K562 (cell line): ENCODE results near the gene TRIP10. TPM values are rescaled to one million over a fixed set of nuclear protein-coding genes. Genes with fewer than 3 reads are reported as not detected.

Experiments
- ETS1 ChIP-seq: conservative IDR thresholded peaks from 2 replicates; pipeline ENCODE4 v1.6.1; 2011; ENCODE audit warnings: low read depth, mild to moderate bottlenecking, low read length; ENCODE audit not compliant: control insufficient read depth
- HMGN3 ChIP-seq: IDR thresholded peaks from 2 replicates; pipeline ENCODE4 v1.6.1; 2011; ENCODE audit warnings: borderline replicate concordance, low read depth, mild to moderate bottlenecking, mixed read lengths, low read length; ENCODE audit not compliant: insufficient read length; ENCODE audit errors: extremely low read depth
- HNRNPLL ChIP-seq: fragments of 200-400 bp; formaldehyde crosslinking; IDR thresholded peaks from 2 replicates; pipeline ENCODE4 v1.6.1; 2017; ENCODE audit warnings: low read length, low read depth, mild to moderate bottlenecking; ENCODE audit not compliant: poor library complexity, severe bottlenecking
- JUN ChIP-seq, 2 experiments: sonication (generic) in 1 of 2; formaldehyde crosslinking in 1 of 2; IDR thresholded peaks; 2 replicates each; pipeline versions ENCODE4 v1.6.1 to v1.8.0; 2012 to 2022; ENCODE audit warnings: borderline replicate concordance in 2 of 2, mild to moderate bottlenecking in 2 of 2, improper control_type of control experiment in 1 of 2, low read depth in 1 of 2, low read length in 1 of 2, missing genetic modification reagents in 1 of 2
- JUND ChIP-seq, 2 experiments: IDR thresholded peaks; 2 replicates in 1 of 2; 3 replicates in 1 of 2; pipeline ENCODE4 v1.6.1; 2011; ENCODE audit warnings: borderline replicate concordance in 2 of 2, low read depth in 2 of 2, low read length in 2 of 2, improper control_type of control experiment in 1 of 2, missing biosample characterization in 1 of 2, missing genetic modification characterization in 1 of 2, missing genetic modification reagents in 1 of 2
- KHSRP ChIP-seq: fragments of 450-650 bp; IDR thresholded peaks from 2 replicates; pipeline ENCODE4 v1.6.1; 2017
- NFIX ChIP-seq: fragments of 250-450 bp; sonication (Bioruptor Pico); IDR thresholded peaks from 2 replicates; pipeline ENCODE4 v1.4.0; 2020; ENCODE audit warnings: low read depth, mild to moderate bottlenecking, moderate library complexity
- REST ChIP-seq, 2 experiments: fragments of 450-650 bp; formaldehyde crosslinking in 1 of 2; IDR thresholded peaks; 2 replicates each; pipeline versions ENCODE4 v1.4.0 to v1.6.1; 2014 to 2020; ENCODE audit warnings: mild to moderate bottlenecking in 2 of 2, borderline replicate concordance in 1 of 2, low read depth in 1 of 2
- SMARCA4 ChIP-seq: fragments of 450-650 bp; IDR thresholded peaks from 2 replicates; pipeline ENCODE4 v1.6.1; 2016
- SREBF2 ChIP-seq: sonication (generic); formaldehyde crosslinking; IDR thresholded peaks from 2 replicates; pipeline ENCODE4 v1.4.0; 2020; ENCODE audit warnings: mild to moderate bottlenecking, missing genetic modification reagents
- TARDBP ChIP-seq: fragments of 450-650 bp; IDR thresholded peaks from 2 replicates; pipeline ENCODE4 v1.6.1; 2016
- ZBTB33 ChIP-seq: sonication (generic); formaldehyde crosslinking; IDR thresholded peaks from 2 replicates; pipeline ENCODE4 v1.8.1; 2023; ENCODE audit warnings: mild to moderate bottlenecking, missing genetic modification reagents
- ZKSCAN3 ChIP-seq: fragments of 250-450 bp; sonication (Bioruptor Pico); IDR thresholded peaks from 2 replicates; pipeline ENCODE4 v1.4.0; 2020
- ZNF24 ChIP-seq: fragments of 450-650 bp; IDR thresholded peaks from 2 replicates; pipeline ENCODE4 v1.6.1; 2016
- ZNF699 ChIP-seq: fragments of 250-450 bp; sonication (Bioruptor Pico); IDR thresholded peaks from 2 replicates; pipeline ENCODE4 v1.8.0; 2021; ENCODE audit warnings: mild to moderate bottlenecking, moderate library complexity; ENCODE audit not compliant: insufficient replicate concordance
- ZSCAN29 ChIP-seq: fragments of 450-650 bp; IDR thresholded peaks from 2 replicates; pipeline ENCODE4 v1.6.1; 2017
- ZSCAN32 ChIP-seq: fragments of 450-650 bp; formaldehyde crosslinking; IDR thresholded peaks from 2 replicates; pipeline ENCODE4 v1.4.0; 2020; ENCODE audit warnings: mild to moderate bottlenecking, moderate library complexity
- polyA plus RNA-seq, 8 experiments: library from polyadenylated mRNA; depleted of rRNA in 4 of 8; stranded (reverse) in 5 of 8; unstranded in 3 of 8; fragments of >200 nt; fragmentation: Nextera tagmentation in 2 of 8; fragmentation: Illumina TruSeq in 1 of 8; extraction: Ambion mirVana in 2 of 8; extraction: Trizol in 1 of 8; gene quantifications; 2 replicates each; pipeline versions ENCODE4 v1.2.1 to v1.2.3, GENCODE V29; 2011 to 2014; ENCODE audit warnings: inconsistent platforms in 1 of 8, missing spikeins in 1 of 8
- total RNA-seq, 7 experiments: library from RNA; depleted of rRNA in 6 of 7; stranded (reverse); fragments of >200 nt in 6 of 7; fragmentation: Illumina TruSeq in 2 of 7; extraction: Trizol in 2 of 7; gene quantifications; 2 replicates each; pipeline versions ENCODE4 v1.2.1 to v1.2.3, GENCODE V29; 2011 to 2021; ENCODE audit warnings: low replicate concordance in 1 of 7

The TRIP10 gene
- total and polyA plus RNA-seq, 9 of the 15 experiments (the other 6 are each of a cell fraction or from before 2014, with no cell fraction given): 1.2 to 66.8 (median 36.1) TPM

- TF ChIP-seq NFIX: no peak
- no peak for TF ChIP-seq SREBF2 (CRISPR knock-in tag)
- TF ChIP-seq HNRNPLL: no peak
- TF ChIP-seq SMARCA4: no peak
- TF ChIP-seq ZSCAN32: no peak
- TF ChIP-seq TARDBP: no peak
- TF ChIP-seq KHSRP: no peak
- no peak for TF ChIP-seq HMGN3
- TF ChIP-seq ZNF24: 0 out of 2 replicates have a peak, but pooled peaks have one; percentile 20
- no peak for TF ChIP-seq ETS1
- no peak for TF ChIP-seq JUND (IDR thresholded peaks at IDR 0.05; ENCODE audit: borderline replicate concordance, low read depth, low read length)
- no peak for TF ChIP-seq JUND (tag; IDR thresholded peaks at IDR 0.05; ENCODE audit: borderline replicate concordance, low read depth, low read length)
- TF ChIP-seq REST (IDR thresholded peaks at IDR 0.05; ENCODE audit: borderline replicate concordance): 0 out of 2 replicates have a peak, but pooled peaks have one; percentile 6
- no peak for TF ChIP-seq REST (CRISPR knock-in tag; IDR thresholded peaks at IDR 0.05; ENCODE audit: low read depth)
- no peak for TF ChIP-seq JUN (IDR thresholded peaks at IDR 0.05; ENCODE audit: borderline replicate concordance, low read depth, low read length)
- TF ChIP-seq JUN (CRISPR knock-in tag; IDR thresholded peaks at IDR 0.05; ENCODE audit: borderline replicate concordance): no peak
- TF ChIP-seq ZNF699 (CRISPR knock-in tag): no peak
- TF ChIP-seq ZSCAN29: no peak
- TF ChIP-seq ZBTB33 (CRISPR knock-in tag): peak; percentile 83
- TF ChIP-seq ZKSCAN3 (CRISPR knock-in tag): no peak
These were observed 42.2 kb upstream of the TRIP10 start (continued) for GRCh38 chr19:6697291-6697690.
